Stomach (tissue), 9 donors: Measurements from ENCODE around the gene AEBP2. TPM values are rescaled to one million over a fixed set of nuclear protein-coding genes. Genes with fewer than 3 reads are reported as not detected.
A peak's percentile ranks its signal among the peaks of the same experiment; 100 is the strongest.
"Not testable (repeated sequence)": the region's sequence is repeated elsewhere in the genome, so short reads cannot be mapped to it uniquely, and the experiment has no call there.

Source experiments
- DNase-seq, 2 donors: peaks; one replicate each; pipeline versions ENCODE4 v3.0.0 to v3.0.0-alpha.2; 2013 to 2019
- H3K27ac ChIP-seq, 5 donors: fragments of 200-600 bp in 4 of 5; sonication (generic) in 4 of 5; one replicate each; pipeline ENCODE4 v1.5.1; 2013 to 2019; ENCODE audit warnings: mild to moderate bottlenecking in 1 of 5, moderate library complexity in 1 of 5
- H3K27me3 ChIP-seq, 3 donors: fragments of 200-600 bp; sonication (generic); one replicate each; pipeline ENCODE4 v1.5.1; 2017 to 2019; ENCODE audit warnings: mixed run types in 1 of 3
- H3K36me3 ChIP-seq, 4 donors: fragments of 200-600 bp; sonication (generic); 1 replicate in 3 of 4; 2 replicates in 1 of 4; pipeline ENCODE4 v1.5.1; 2016 to 2019
- H3K4me1 ChIP-seq, 4 donors: fragments of 200-600 bp; sonication (generic); one replicate each; pipeline ENCODE4 v1.5.1; 2016 to 2019
- H3K4me3 ChIP-seq, 4 donors: fragments of 200-600 bp; sonication (generic) in 3 of 4; one replicate each; pipeline ENCODE4 v1.5.1; 2016 to 2019; ENCODE audit warnings: mild to moderate bottlenecking in 1 of 4
- H3K9me3 ChIP-seq, 4 donors: fragments of 200-600 bp; sonication (generic); one replicate each; pipeline ENCODE4 v1.5.1; 2016 to 2019
- EP300 ChIP-seq: sonication (generic); formaldehyde crosslinking; IDR thresholded peaks from one replicate; pipeline ENCODE4 v1.6.1; 2017; ENCODE audit warnings: antibody characterized with exemption
- POLR2A ChIP-seq, 4 donors: fragments of 450-650 bp; IDR thresholded peaks; one replicate each; pipeline ENCODE4 v1.6.1; 2016; ENCODE audit warnings: antibody characterized with exemption in 4 of 4, control low read depth in 2 of 4, mild to moderate bottlenecking in 1 of 4, moderate library complexity in 1 of 4
- POLR2AphosphoS5 ChIP-seq, 3 donors: sonication (generic); formaldehyde crosslinking; IDR thresholded peaks; one replicate each; pipeline ENCODE4 v1.6.1; 2016; ENCODE audit warnings: antibody characterized with exemption in 3 of 3
- whole genome bisulfite sequencing, 5 donors: extraction: QIAGEN DNeasy Blood & Tissue Kit in 3 of 5; methylation state at CpG; one replicate each; pipeline versions ENCODE4 v1.1.5 to v1.1.7; 2013 to 2018; 5-methylcytosine and 5-hydroxymethylcytosine counted together
- intact Hi-C: fragments of 100-400 bp; cut with DNase I; formaldehyde crosslinking; loops from one replicate; pipeline ENCODE4 v1.15.1; 2023; ENCODE audit warnings: low total_unique reads
- polyA plus RNA-seq, 3 donors: library from polyadenylated mRNA; stranded (reverse); fragments of 200-250 nt; gene quantifications; one replicate each; pipeline ENCODE4 v1.2.3, GENCODE V29; 2013
- total RNA-seq, 5 donors: library from RNA; depleted of rRNA; stranded (reverse); fragments of >200 nt; gene quantifications; one replicate each; pipeline versions ENCODE4 v1.1.0 to v1.2.3, GENCODE V29; 2014 to 2016
- TF ChIP-seq, protein P1 (sequence below), 7 experiments: fragments of 450-650 bp in 4 of 7; fragments of 200-600 bp in 3 of 7; sonication (generic) in 3 of 7; IDR thresholded peaks; one replicate each; pipeline ENCODE4 v1.5.1; 2016 to 2019; ENCODE audit warnings: antibody characterized with exemption in 7 of 7, control low read depth in 2 of 7, mild to moderate bottlenecking in 1 of 7
- donor health status: healthy with polysubstance abuse.
- donor health status: Bipolar disorder and iron deficiency.
- donor health status: healthy.

Gene AEBP2
- total and polyA plus RNA-seq, 8 donors: 8.6 to 51.8 (median 24.3) TPM

DNA sequence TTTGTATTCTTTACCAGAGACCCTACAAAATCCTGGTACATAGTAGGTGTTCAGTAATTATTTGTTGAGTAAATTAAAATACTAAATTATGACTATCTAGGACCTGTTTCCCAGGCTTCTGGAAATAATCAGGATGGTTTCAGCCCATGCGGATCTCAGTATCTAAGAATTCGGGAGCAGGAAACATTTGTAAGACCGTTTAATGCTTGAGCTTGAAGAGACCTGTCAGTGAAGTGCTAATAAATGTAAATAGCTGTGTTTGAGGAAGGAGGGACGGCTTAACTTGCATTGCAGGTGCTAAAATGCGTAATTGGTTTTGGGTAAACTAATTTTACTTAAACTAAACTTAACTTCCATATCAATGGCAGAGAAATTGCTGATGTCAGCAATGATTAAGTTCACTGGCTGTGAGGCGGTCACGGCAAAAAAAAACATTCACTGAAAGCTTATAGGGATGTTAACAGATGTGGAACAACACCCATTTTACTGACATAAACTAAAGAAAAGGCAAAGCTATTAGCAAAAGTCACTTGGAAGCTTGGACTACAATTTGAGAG lies 28.6 kb upstream of the AEBP2 start:
- intact Hi-C loops: no loop called here
- TF ChIP-seq, protein P1, sequence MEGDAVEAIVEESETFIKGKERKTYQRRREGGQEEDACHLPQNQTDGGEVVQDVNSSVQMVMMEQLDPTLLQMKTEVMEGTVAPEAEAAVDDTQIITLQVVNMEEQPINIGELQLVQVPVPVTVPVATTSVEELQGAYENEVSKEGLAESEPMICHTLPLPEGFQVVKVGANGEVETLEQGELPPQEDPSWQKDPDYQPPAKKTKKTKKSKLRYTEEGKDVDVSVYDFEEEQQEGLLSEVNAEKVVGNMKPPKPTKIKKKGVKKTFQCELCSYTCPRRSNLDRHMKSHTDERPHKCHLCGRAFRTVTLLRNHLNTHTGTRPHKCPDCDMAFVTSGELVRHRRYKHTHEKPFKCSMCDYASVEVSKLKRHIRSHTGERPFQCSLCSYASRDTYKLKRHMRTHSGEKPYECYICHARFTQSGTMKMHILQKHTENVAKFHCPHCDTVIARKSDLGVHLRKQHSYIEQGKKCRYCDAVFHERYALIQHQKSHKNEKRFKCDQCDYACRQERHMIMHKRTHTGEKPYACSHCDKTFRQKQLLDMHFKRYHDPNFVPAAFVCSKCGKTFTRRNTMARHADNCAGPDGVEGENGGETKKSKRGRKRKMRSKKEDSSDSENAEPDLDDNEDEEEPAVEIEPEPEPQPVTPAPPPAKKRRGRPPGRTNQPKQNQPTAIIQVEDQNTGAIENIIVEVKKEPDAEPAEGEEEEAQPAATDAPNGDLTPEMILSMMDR (IDR thresholded peaks at IDR 0.05): no peak
- TF ChIP-seq POLR2AphosphoS5 (IDR thresholded peaks at IDR 0.05) (no peak), EP300 (no peak), POLR2A (IDR thresholded peaks at IDR 0.05) (no peak)
- no peak overlapping the region for H3K4me3 ChIP-seq
- no peaks in the 10 kb centered on the region for H3K27me3 ChIP-seq
- 23 to 38% (median 32%) methylated on average over 7 of the region's 7 CpGs for WGBS, 5 donors
- H3K4me1 ChIP-seq: peaks cover 0 to 19% (median 6%) of the 10 kb centered on the region in 4 donors
- DNase-seq: no peak
- H3K36me3 ChIP-seq: no peaks in the 10 kb centered on the region
- no peaks in the 10 kb centered on the region for H3K9me3 ChIP-seq
- H3K27ac ChIP-seq: peak overlapping the region in 2 of 5 donors; percentile 23 to 79

DNA sequence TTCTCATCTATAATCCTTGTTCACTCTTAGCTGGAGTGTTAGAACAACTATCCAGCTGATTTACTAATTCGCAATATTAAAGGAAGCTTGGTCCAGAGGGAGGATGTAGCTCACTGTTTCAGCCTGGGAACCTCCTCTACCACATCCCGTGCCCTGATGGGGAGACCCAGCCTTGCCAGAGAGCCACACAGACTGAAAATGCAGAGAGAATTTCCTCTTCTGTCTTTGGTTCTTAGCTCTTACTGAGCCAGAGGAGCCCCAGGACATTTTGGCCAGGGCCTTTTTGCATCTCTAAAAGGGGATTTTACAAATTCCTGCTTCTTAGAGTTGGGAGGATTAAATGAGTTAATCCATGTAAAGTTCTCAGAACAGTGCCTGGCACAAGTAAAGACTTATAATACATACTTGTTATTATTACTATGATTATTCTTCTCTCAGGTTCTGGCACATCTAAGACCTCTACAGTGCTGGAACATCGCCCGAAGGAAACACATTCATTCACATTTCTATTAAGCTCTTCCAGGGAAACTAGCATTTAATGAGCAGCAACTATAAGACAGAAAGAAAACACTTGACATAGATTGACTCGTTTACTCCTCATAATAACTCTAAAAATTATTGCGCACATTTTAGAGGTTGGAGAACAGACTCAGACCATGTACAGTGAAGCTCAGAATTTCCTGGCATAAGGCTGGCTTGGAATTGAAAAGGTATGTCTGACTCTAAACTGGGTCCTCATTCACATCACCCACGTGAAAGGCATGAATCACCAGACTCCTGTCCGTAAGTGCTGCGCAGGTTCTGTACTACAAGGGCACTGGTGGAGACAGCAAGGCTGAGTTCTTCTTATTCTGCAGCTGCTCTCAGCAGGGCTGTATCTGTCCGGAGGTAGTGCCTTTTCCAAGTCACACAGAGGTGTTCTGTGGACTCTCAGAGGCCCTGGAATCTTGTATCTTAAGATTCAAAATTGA lies 27.8 kb upstream of the AEBP2 start:
- H3K36me3 ChIP-seq: no peaks in the 10 kb centered on the region
- no peaks in the 10 kb centered on the region for H3K9me3 ChIP-seq
- peak overlapping the region in 1 of 5 donors; percentile 79 for H3K27ac ChIP-seq
- no peaks in the 10 kb centered on the region for H3K27me3 ChIP-seq
- peaks cover 0 to 19% (median 6%) of the 10 kb centered on the region in 4 donors for H3K4me1 ChIP-seq
- 76 to 90% (median 84%) methylated on average over 10 of the region's 10 CpGs for WGBS, 5 donors
- DNase-seq: no peak
- TF ChIP-seq EP300: no peak
- peak in 2 of 3 donors; percentile 5 to 30 for TF ChIP-seq POLR2AphosphoS5 (IDR thresholded peaks at IDR 0.05)
- H3K4me3 ChIP-seq: no peak overlapping the region
- intact Hi-C loops: no loop called here

DNA sequence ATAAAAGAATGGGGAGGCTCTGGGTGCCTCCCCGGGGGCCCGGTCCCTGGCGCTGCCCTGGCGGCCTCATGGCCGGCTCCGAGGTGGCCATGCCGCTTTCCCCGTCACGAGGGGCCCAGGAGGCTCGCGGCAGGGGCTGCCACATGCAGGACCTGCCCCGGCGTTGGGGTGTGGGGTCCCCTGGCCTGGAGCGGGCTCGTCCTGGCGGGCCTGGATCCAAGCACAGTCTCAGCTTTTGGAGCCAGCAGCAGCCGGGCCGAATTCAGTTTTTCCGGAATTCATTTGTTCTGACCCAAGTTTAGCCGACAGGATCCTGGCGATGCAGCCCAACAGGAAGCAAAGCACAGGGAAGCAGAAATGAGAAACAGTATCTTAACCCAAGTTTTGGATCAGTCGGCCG lies 26.4 kb upstream of the AEBP2 start:
- Histone ChIP-seq H3K4me3 (peak overlapping the region in 2 of 4 donors; percentile 7 to 18), H3K27ac (peak overlapping the region in 2 of 5 donors; percentile 51 to 79)

DNA sequence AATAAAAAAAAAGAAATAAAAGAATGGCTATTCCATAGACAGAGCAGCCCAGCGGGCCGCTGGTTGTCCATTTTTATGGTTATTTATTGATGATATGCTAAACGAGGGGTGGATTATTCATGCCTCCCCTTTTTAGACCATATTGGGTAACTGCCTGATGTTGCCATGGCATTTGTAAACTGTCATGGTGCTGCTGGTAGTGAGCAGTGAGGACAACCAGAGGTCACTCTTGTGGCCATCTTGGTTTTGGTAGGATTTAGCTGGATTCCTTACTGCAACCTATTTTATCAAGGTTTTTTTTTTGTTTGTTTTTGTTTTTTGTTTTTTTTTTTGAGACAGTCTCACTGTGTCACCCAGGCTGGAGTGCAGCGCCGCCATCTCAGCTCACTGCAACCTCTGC lies 25.7 kb upstream of the AEBP2 start:
- H3K36me3 ChIP-seq, H3K27ac ChIP-seq, H3K4me3 ChIP-seq, intact Hi-C loops, H3K27me3 ChIP-seq, DNase-seq, H3K9me3 ChIP-seq: not testable (repeated sequence)
- peaks cover 0 to 19% (median 6%) of the 10 kb centered on the region in 4 donors for H3K4me1 ChIP-seq
- 93 to 97% (median 95%) methylated on average over 5 of the region's 5 CpGs for WGBS, 5 donors

More for the DNA sequence above, 26.4 kb upstream of the AEBP2 start:
- H3K36me3 ChIP-seq: no peaks in the 10 kb centered on the region
- intact Hi-C loops: no loop called here
- DNase-seq: peak in 1 of 2 donors; percentile 47
- no peak for TF ChIP-seq POLR2AphosphoS5 (IDR thresholded peaks at IDR 0.05)
- TF ChIP-seq POLR2A (IDR thresholded peaks at IDR 0.05): no peak
- TF ChIP-seq EP300: no peak
- TF ChIP-seq, protein P1 (IDR thresholded peaks at IDR 0.05): no peak
- no peaks in the 10 kb centered on the region for H3K9me3 ChIP-seq
- 68 to 92% (median 90%) methylated on average over 23 of the region's 23 CpGs for WGBS, 5 donors
- peaks cover 0 to 19% (median 6%) of the 10 kb centered on the region in 4 donors for H3K4me1 ChIP-seq
- no peaks in the 10 kb centered on the region for H3K27me3 ChIP-seq

DNA sequence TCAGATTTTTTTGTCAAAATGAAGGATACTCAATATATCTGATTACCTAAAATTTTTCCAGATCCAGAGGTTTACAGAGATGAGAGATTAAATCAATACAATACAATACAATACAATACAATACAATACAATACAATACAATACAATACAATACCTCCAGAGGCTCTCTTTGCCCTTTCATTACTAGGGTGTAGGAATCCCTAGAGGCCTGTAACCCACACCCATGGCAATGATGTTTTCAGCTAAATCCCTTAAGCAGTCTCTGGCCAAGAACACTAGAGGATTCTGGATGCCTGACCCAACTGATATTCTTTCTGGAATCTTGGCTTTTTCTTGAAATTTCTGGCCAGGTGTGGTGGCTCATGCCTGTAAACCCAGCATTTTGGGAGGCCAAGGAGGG lies 23.7 kb upstream of the AEBP2 start:
- TF ChIP-seq EP300: no peak
- no peak for TF ChIP-seq POLR2A (IDR thresholded peaks at IDR 0.05)
- no peak for TF ChIP-seq POLR2AphosphoS5 (IDR thresholded peaks at IDR 0.05)
- TF ChIP-seq, protein P1 (IDR thresholded peaks at IDR 0.05): no peak
- DNase-seq: no peak
- Histone ChIP-seq H3K9me3 (no peaks in the 10 kb centered on the region), H3K4me1 (peaks cover 0 to 8% (median 2%) of the 10 kb centered on the region in 4 donors), H3K27me3 (no peaks in the 10 kb centered on the region), H3K4me3 (no peak overlapping the region), H3K27ac (no peak overlapping the region), H3K36me3 (no peaks in the 10 kb centered on the region)
- intact Hi-C loops: no loop called here
